Neural progenitor cell (in vitro differentiated cells): Measurements from ENCODE around the gene ZNF222.

Source experiments
- CTCF ChIP-seq: fragments of 200-600 bp; sonication (generic); IDR thresholded peaks from 2 replicates; pipeline ENCODE4 v1.5.1; 2017; ENCODE audit warnings: antibody characterized with exemption, mild to moderate bottlenecking
- EZH2 ChIP-seq: fragments of 200-600 bp; sonication (generic); IDR thresholded peaks from 2 replicates; pipeline ENCODE4 v1.6.1; 2017; ENCODE audit warnings: antibody characterized with exemption, mild to moderate bottlenecking, moderate library complexity

DNA sequence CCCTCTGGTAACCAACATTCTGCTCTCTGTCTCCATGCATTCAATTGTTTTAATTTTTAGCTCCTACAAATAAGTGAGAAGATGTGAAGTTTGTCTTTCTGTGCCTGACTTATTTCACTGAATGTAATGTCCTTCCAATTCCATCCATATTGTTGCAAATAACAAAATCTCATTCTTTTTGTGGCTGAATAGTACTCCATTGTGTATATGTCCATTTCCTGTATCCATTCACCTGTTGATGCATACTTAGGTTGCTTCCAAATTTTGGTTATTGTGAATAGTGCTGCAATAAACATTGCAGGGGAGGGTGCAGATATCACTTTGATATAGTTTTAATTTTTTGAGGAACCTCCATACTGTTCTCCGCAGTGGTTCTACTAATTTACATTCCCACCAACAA is 44.2 kb downstream of the ZNF222 start:
- TF ChIP-seq CTCF (no peak), EZH2 (no peak)
